Testis (tissue), 3 donors: ENCODE results near the gene FAM20C. TPM values are rescaled to one million over a fixed set of nuclear protein-coding genes. Genes with fewer than 3 reads are reported as not detected.

ENCODE experiments used
- DNase-seq: peaks from one replicate; pipeline ENCODE4 v3.0.0-alpha.2; 2019
- H3K27ac ChIP-seq, 2 donors: fragments of 200-600 bp; sonication (generic); one replicate each; pipeline ENCODE4 v1.5.1; 2019
- H3K27me3 ChIP-seq: fragments of 200-600 bp; sonication (generic); one replicate; pipeline ENCODE4 v1.5.1; 2019
- H3K36me3 ChIP-seq: fragments of 200-600 bp; sonication (generic); one replicate; pipeline ENCODE4 v1.5.1; 2017; ENCODE audit warnings: low read depth; ENCODE audit errors: missing control alignments
- H3K4me1 ChIP-seq: fragments of 200-600 bp; sonication (generic); one replicate; pipeline ENCODE4 v1.5.1; 2019
- H3K4me3 ChIP-seq, 2 donors: fragments of 200-600 bp; sonication (generic); one replicate each; pipeline ENCODE4 v1.5.1; 2017 to 2019
- H3K9me3 ChIP-seq: fragments of 200-600 bp; sonication (generic); one replicate; pipeline ENCODE4 v1.5.1; 2017
- CTCF ChIP-seq, 3 experiments: fragments of 450-650 bp in 2 of 3; fragments of 200-600 bp in 1 of 3; sonication (generic) in 1 of 3; IDR thresholded peaks; one replicate each; pipeline ENCODE4 v1.5.1; 2016 to 2019; ENCODE audit warnings: antibody characterized with exemption in 3 of 3, mild to moderate bottlenecking in 2 of 3, moderate library complexity in 1 of 3
- POLR2A ChIP-seq: fragments of 450-650 bp; IDR thresholded peaks from one replicate; pipeline ENCODE4 v1.6.1; 2017; ENCODE audit warnings: antibody characterized with exemption, mild to moderate bottlenecking, moderate library complexity
- WGBS, 2 donors: methylation state at CpG; one replicate each; pipeline ENCODE4 v1.1.5; 2018; 5-methylcytosine and 5-hydroxymethylcytosine counted together
- intact Hi-C: fragments of 100-400 bp; cut with DNase I; formaldehyde crosslinking; loops from one replicate; pipeline ENCODE4 v1.15.1; 2023; ENCODE audit warnings: low total_unique reads
- polyA plus RNA-seq: library from polyadenylated mRNA; stranded (reverse); fragments of 350-450 nt; fragmentation: Illumina TruSeq; extraction: RNeasy Lipid Tissue Mini Kit (QIAGEN cat#74804); gene quantifications from one replicate; pipeline ENCODE4 v1.2.3, GENCODE V29; 2014; ENCODE audit warnings: low read depth, low replicate concordance; ENCODE audit not compliant: insufficient read depth
- total RNA-seq, 2 donors: library from RNA; depleted of rRNA; stranded (reverse); fragments of >200 nt; gene quantifications; one replicate each; pipeline ENCODE4 v1.2.3, GENCODE V29; 2016

FAM20C gene
- total and polyA plus RNA-seq, 3 donors from 2014 or later: 14.0 to 36.7 (median 34.0) TPM

GRCh38 chr7:273327-273726 lies 81.0 kb downstream of the FAM20C start:
- WGBS, 2 donors: 95 to 97% methylated on average over 7 of the region's 7 CpGs
- H3K27me3 ChIP-seq: no peaks in the 10 kb centered on the region
- no peak overlapping the region for H3K4me3 ChIP-seq
- H3K9me3 ChIP-seq: no peaks in the 10 kb centered on the region
- H3K27ac ChIP-seq: no peak overlapping the region
- TF ChIP-seq CTCF (IDR thresholded peaks at IDR 0.05) (no peak), POLR2A (no peak)
- no peaks in the 10 kb centered on the region for H3K4me1 ChIP-seq
- intact Hi-C loops: no loop called here
- no peak for DNase-seq
- no peaks in the 10 kb centered on the region for H3K36me3 ChIP-seq

GRCh38 chr7:274266-274665 lies 81.9 kb downstream of the FAM20C start:
- TF ChIP-seq CTCF (IDR thresholded peaks at IDR 0.05) (no peak), POLR2A (no peak)
- no peak overlapping the region for H3K27ac ChIP-seq
- no peaks in the 10 kb centered on the region for H3K4me1 ChIP-seq
- 57 to 61% methylated on average over 2 of the region's 2 CpGs for WGBS, 2 donors
- no peaks in the 10 kb centered on the region for H3K27me3 ChIP-seq
- no peak for DNase-seq
- H3K9me3 ChIP-seq: no peaks in the 10 kb centered on the region
- intact Hi-C loops: no loop called here
- H3K36me3 ChIP-seq: no peaks in the 10 kb centered on the region
- H3K4me3 ChIP-seq: no peak overlapping the region

GRCh38 chr7:276230-276835 lies 84.0 kb downstream of the FAM20C start:
- H3K27ac ChIP-seq: no peak overlapping the region
- H3K27me3 ChIP-seq: no peaks in the 10 kb centered on the region
- intact Hi-C loops: no loop called here
- TF ChIP-seq POLR2A (no peak), CTCF (IDR thresholded peaks at IDR 0.05) (no peak)
- H3K4me3 ChIP-seq: no peak overlapping the region
- no peaks in the 10 kb centered on the region for H3K36me3 ChIP-seq
- H3K4me1 ChIP-seq: no peaks in the 10 kb centered on the region
- no peaks in the 10 kb centered on the region for H3K9me3 ChIP-seq
- no peak for DNase-seq
- WGBS, 2 donors: 79% methylated on average over 10 of the region's 10 CpGs; no CpG with 5 or more reads in 1 of the 2 donors

GRCh38 chr7:277228-277627 lies 84.9 kb downstream of the FAM20C start:
- no peak for DNase-seq
- Histone ChIP-seq H3K4me3 (no peak overlapping the region), H3K36me3 (no peaks in the 10 kb centered on the region), H3K27me3 (no peaks in the 10 kb centered on the region), H3K27ac (no peak overlapping the region), H3K9me3 (no peaks in the 10 kb centered on the region), H3K4me1 (no peaks in the 10 kb centered on the region)
- WGBS, 2 donors: 94 to 98% methylated on average over 4 of the region's 4 CpGs
- TF ChIP-seq CTCF (IDR thresholded peaks at IDR 0.05): no peak
- no peak for TF ChIP-seq POLR2A
- intact Hi-C loops: no loop called here

GRCh38 chr7:278081-278480 lies 85.7 kb downstream of the FAM20C start:
- intact Hi-C loops: no loop called here
- no peaks in the 10 kb centered on the region for H3K4me1 ChIP-seq
- no peaks in the 10 kb centered on the region for H3K9me3 ChIP-seq
- no peak for DNase-seq
- no peaks in the 10 kb centered on the region for H3K36me3 ChIP-seq
- no peaks in the 10 kb centered on the region for H3K27me3 ChIP-seq
- TF ChIP-seq POLR2A: no peak
- no peak for TF ChIP-seq CTCF (IDR thresholded peaks at IDR 0.05)
- H3K27ac ChIP-seq: no peak overlapping the region
- no peak overlapping the region for H3K4me3 ChIP-seq
- WGBS, 2 donors: 86 to 90% methylated on average over 5 of the region's 5 CpGs
